ENCODE results near the gene RAB40A.
"Not testable (repeated sequence)": the region's sequence is repeated elsewhere in the genome, so short reads cannot be mapped to it uniquely, and the experiment has no call there.

Gene RAB40A

GRCh38 chrX:103489733-103490132 lies 29.6 kb downstream of the RAB40A start:
- not testable (repeated sequence) for DNase-seq (ENCODE audit: low read depth)

GRCh38 chrX:103488794-103489193 lies 30.5 kb downstream of the RAB40A start:
- TF ChIP-seq, protein P1, sequence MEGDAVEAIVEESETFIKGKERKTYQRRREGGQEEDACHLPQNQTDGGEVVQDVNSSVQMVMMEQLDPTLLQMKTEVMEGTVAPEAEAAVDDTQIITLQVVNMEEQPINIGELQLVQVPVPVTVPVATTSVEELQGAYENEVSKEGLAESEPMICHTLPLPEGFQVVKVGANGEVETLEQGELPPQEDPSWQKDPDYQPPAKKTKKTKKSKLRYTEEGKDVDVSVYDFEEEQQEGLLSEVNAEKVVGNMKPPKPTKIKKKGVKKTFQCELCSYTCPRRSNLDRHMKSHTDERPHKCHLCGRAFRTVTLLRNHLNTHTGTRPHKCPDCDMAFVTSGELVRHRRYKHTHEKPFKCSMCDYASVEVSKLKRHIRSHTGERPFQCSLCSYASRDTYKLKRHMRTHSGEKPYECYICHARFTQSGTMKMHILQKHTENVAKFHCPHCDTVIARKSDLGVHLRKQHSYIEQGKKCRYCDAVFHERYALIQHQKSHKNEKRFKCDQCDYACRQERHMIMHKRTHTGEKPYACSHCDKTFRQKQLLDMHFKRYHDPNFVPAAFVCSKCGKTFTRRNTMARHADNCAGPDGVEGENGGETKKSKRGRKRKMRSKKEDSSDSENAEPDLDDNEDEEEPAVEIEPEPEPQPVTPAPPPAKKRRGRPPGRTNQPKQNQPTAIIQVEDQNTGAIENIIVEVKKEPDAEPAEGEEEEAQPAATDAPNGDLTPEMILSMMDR (IDR thresholded peaks at IDR 0.05; ENCODE audit: low read depth, low read length, missing control alignments) = no peak
- no peak for DNase-seq (ENCODE audit: low read depth)
- H3K4me3 ChIP-seq (ENCODE audit: low read depth, low read length) = no peak overlapping the region

More at GRCh38 chrX:103489733-103490132, 29.6 kb downstream of the RAB40A start:
- TF ChIP-seq, protein P1 (IDR thresholded peaks at IDR 0.05; ENCODE audit: low read depth, low read length, missing control alignments) = peak; percentile 50
- not testable (repeated sequence) for H3K4me3 ChIP-seq (ENCODE audit: low read depth, low read length)

- TF ChIP-seq, protein P1 (IDR thresholded peaks at IDR 0.05; ENCODE audit: low read depth, low read length, missing control alignments) = peak; percentile 16
- H3K4me3 ChIP-seq (ENCODE audit: low read depth, low read length) = no peak overlapping the region
- no peak for DNase-seq (ENCODE audit: low read depth)
Measured at GRCh38 chrX:103488332-103488731, 31.0 kb downstream of the RAB40A start.

GRCh38 chrX:103483720-103484119 lies 35.6 kb downstream of the RAB40A start:
- DNase-seq (ENCODE audit: low read depth) = no peak
- H3K4me3 ChIP-seq (ENCODE audit: low read depth, low read length) = no peak overlapping the region
- TF ChIP-seq, protein P1 (IDR thresholded peaks at IDR 0.05; ENCODE audit: low read depth, low read length, missing control alignments) = no peak

- DNase-seq (ENCODE audit: low read depth) = no peak
- no peak overlapping the region for H3K4me3 ChIP-seq (ENCODE audit: low read depth, low read length)
- TF ChIP-seq, protein P1 (IDR thresholded peaks at IDR 0.05; ENCODE audit: low read depth, low read length, missing control alignments) = no peak
Measured at GRCh38 chrX:103480526-103480925, 38.8 kb downstream of the RAB40A start.

- TF ChIP-seq, protein P1 (IDR thresholded peaks at IDR 0.05; ENCODE audit: low read depth, low read length, missing control alignments) = no peak
- H3K4me3 ChIP-seq (ENCODE audit: low read depth, low read length) = no peak overlapping the region
- DNase-seq (ENCODE audit: low read depth) = no peak
Measured at GRCh38 chrX:103477496-103477895, 41.8 kb downstream of the RAB40A start.

GRCh38 chrX:103475381-103475780 lies 43.9 kb downstream of the RAB40A start:
- no peak overlapping the region for H3K4me3 ChIP-seq (ENCODE audit: low read depth, low read length)
- TF ChIP-seq, protein P1 (IDR thresholded peaks at IDR 0.05; ENCODE audit: low read depth, low read length, missing control alignments) = no peak
- DNase-seq (ENCODE audit: low read depth) = no peak

GRCh38 chrX:103469977-103470376 lies 49.3 kb downstream of the RAB40A start:
- not testable (repeated sequence) for DNase-seq (ENCODE audit: low read depth); H3K4me3 ChIP-seq (ENCODE audit: low read depth, low read length)
